Caco-2 (cell line): ENCODE measurements around the gene CTNND2. TPM values are rescaled to one million over a fixed set of nuclear protein-coding genes. Genes with fewer than 3 reads are reported as not detected.
"Not testable (repeated sequence)": the region's sequence is repeated elsewhere in the genome, so short reads cannot be mapped to it uniquely, and the experiment has no call there.

ENCODE experiments used
- BruUV-seq: library from RNA; stranded (reverse); fragments of 400-500 nt; replicated peaks from 2 replicates; lab custom pipeline; 2021; lab: Mats Ljungman, UMichigan
- CTCF ChIA-PET: fragments of 300-600 bp; sonication (Branson Sonifier 250); formaldehyde crosslinking; loops from one replicate; lab custom pipeline; 2022; ENCODE audit warnings: antibody characterized with exemption; lab: Charles Lee
- POLR2A ChIA-PET: fragments of 300-600 bp; sonication (Branson Sonifier 250); formaldehyde crosslinking; loops from one replicate; lab custom pipeline; 2022; ENCODE audit warnings: antibody characterized with exemption; lab: Charles Lee
- DNase-seq, 2 experiments: peaks; one replicate each; pipeline versions ENCODE4 v3.0.0 to v3.0.0-alpha.2; 2020 to 2022
- H3K27me3 ChIP-seq: replicated peaks from 2 replicates; pipeline ENCODE4 v1.6.0; 2011; ENCODE audit warnings: low read length; ENCODE audit not compliant: control insufficient read depth, insufficient read depth
- H3K36me3 ChIP-seq: 2 replicates; pipeline ENCODE4 v1.5.1; 2011; ENCODE audit warnings: low read length; ENCODE audit not compliant: control insufficient read depth, insufficient read depth
- H3K4me1 ChIP-seq: fragments of 250-450 bp; sonication (Bioruptor Pico); 2 replicates; pipeline ENCODE4 v1.5.1; 2020; ENCODE audit warnings: mild to moderate bottlenecking
- H3K4me3 ChIP-seq: 2 replicates; pipeline ENCODE4 v1.5.1; 2011; ENCODE audit warnings: low read depth, mild to moderate bottlenecking, control low read depth, low read length
- H3K9me3 ChIP-seq: fragments of 250-450 bp; sonication (Bioruptor Pico); 2 replicates; pipeline ENCODE4 v1.5.1; 2020; ENCODE audit warnings: mild to moderate bottlenecking, moderate library complexity
- H3K27ac Mint-ChIP-seq: one replicate; pipeline ENCODE4 v1.8.0; 2022; ENCODE audit warnings: mixed read lengths; ENCODE audit not compliant: unreplicated experiment
- H3K27me3 Mint-ChIP-seq: one replicate; pipeline ENCODE4 v1.8.0; 2022; ENCODE audit warnings: mixed read lengths; ENCODE audit not compliant: insufficient read depth, unreplicated experiment
- H3K36me3 Mint-ChIP-seq: one replicate; pipeline ENCODE4 v1.8.0; 2022; ENCODE audit warnings: mild to moderate bottlenecking, mixed read lengths; ENCODE audit not compliant: insufficient read depth, unreplicated experiment
- H3K4me1 Mint-ChIP-seq: one replicate; pipeline ENCODE4 v1.8.0; 2022; ENCODE audit warnings: low read depth, mixed read lengths; ENCODE audit not compliant: unreplicated experiment
- H3K4me3 Mint-ChIP-seq: one replicate; pipeline ENCODE4 v1.8.0; 2022; ENCODE audit warnings: mild to moderate bottlenecking, moderate library complexity, mixed read lengths; ENCODE audit not compliant: unreplicated experiment
- H3K9me3 Mint-ChIP-seq: one replicate; pipeline ENCODE4 v1.8.0; 2022; ENCODE audit warnings: mixed read lengths; ENCODE audit not compliant: unreplicated experiment
- intact Hi-C: fragments of 100-400 bp; cut with micrococcal nuclease; formaldehyde crosslinking; loops from one replicate; pipeline ENCODE4 v1.10.0; 2022; ENCODE audit not compliant: unreplicated experiment
- total RNA-seq: library from RNA; stranded (reverse); gene quantifications from 2 replicates; pipeline ENCODE4 v1.2.3, GENCODE V29; 2022
- TF ChIP-seq, protein P1 (sequence below), 2 experiments: fragments of 200-600 bp in 1 of 2; IDR thresholded peaks; 1 replicate in 1 of 2; 2 replicates in 1 of 2; pipeline versions ENCODE4 v1.5.1 to v1.8.0; 2011 to 2022; ENCODE audit warnings: antibody characterized with exemption in 1 of 2, control low read depth in 1 of 2, inconsistent platforms in 1 of 2, low read depth in 1 of 2, low read length in 1 of 2, mild to moderate bottlenecking in 1 of 2, moderate library complexity in 1 of 2; ENCODE audit not compliant: insufficient read depth in 1 of 2, severe bottlenecking in 1 of 2, unreplicated experiment in 1 of 2

Gene CTNND2
- total RNA-seq, 1 experiment from 2014 or later = 0.32 TPM

DNA sequence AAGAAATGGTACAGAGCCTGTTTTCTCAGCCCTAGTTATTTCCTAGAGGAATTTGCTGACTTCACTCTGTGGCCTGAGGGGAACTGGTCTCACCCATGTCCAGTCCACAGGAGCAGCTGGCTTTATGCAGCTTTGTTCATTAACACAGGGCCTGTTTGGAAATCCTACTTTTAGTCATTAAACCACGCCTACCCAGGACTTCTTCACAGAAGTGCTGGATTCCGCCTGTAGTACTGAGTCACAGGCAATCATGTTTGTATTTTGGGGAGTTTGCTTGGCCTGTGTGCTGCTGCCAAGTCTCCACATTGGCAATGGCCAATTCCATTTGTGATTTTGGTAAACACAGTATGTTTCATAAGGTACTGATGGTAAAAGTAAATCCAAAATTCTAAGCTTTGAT is 52.8 kb downstream of the CTNND2 start:
- no TSS peak for BruUV-seq
- H3K4me3 ChIP-seq = no peak overlapping the region
- H3K9me3 Mint-ChIP-seq = no peaks in the 10 kb centered on the region
- no peaks in the 10 kb centered on the region for H3K36me3 ChIP-seq
- H3K36me3 Mint-ChIP-seq = peaks cover 6% of the 10 kb centered on the region
- no peaks in the 10 kb centered on the region for H3K9me3 ChIP-seq
- DNase-seq = peak in 1 of 2 experiments; percentile 39
- H3K27ac Mint-ChIP-seq = no peak overlapping the region
- H3K27me3 Mint-ChIP-seq = peaks cover 9% of the 10 kb centered on the region
- POLR2A ChIA-PET = no interaction called here
- H3K4me1 Mint-ChIP-seq = no peaks in the 10 kb centered on the region
- H3K4me1 ChIP-seq = no peaks in the 10 kb centered on the region
- CTCF ChIA-PET = no interaction called here
- H3K27me3 ChIP-seq = no peaks in the 10 kb centered on the region
- intact Hi-C loops = no loop called here
- TF ChIP-seq, protein P1, sequence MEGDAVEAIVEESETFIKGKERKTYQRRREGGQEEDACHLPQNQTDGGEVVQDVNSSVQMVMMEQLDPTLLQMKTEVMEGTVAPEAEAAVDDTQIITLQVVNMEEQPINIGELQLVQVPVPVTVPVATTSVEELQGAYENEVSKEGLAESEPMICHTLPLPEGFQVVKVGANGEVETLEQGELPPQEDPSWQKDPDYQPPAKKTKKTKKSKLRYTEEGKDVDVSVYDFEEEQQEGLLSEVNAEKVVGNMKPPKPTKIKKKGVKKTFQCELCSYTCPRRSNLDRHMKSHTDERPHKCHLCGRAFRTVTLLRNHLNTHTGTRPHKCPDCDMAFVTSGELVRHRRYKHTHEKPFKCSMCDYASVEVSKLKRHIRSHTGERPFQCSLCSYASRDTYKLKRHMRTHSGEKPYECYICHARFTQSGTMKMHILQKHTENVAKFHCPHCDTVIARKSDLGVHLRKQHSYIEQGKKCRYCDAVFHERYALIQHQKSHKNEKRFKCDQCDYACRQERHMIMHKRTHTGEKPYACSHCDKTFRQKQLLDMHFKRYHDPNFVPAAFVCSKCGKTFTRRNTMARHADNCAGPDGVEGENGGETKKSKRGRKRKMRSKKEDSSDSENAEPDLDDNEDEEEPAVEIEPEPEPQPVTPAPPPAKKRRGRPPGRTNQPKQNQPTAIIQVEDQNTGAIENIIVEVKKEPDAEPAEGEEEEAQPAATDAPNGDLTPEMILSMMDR (IDR thresholded peaks at IDR 0.05; ENCODE audit: insufficient read depth in 1 of 2, low read depth in 1 of 2, low read length in 1 of 2, severe bottlenecking in 1 of 2, unreplicated experiment in 1 of 2) = no peak
- no peak overlapping the region for H3K4me3 Mint-ChIP-seq

DNA sequence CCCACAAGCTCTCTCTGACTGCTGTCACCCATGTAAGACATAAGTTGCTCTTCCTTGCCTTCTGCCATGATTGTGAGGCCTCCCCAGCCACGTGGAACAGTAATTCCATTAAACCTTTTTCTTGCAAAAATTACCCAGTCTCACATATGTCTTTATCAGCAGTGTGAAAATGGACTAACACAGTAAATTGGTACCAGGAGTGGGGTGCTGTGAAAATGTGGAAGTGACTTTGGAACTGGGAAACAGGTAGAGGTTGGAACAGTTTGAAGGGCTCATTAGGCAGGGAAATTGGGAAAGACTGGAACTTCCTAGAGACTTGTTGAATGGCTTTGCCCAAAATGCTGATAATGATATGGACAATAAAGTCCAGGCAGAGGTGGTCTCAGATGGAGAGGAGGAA is 75.7 kb downstream of the CTNND2 start:
- H3K4me1 ChIP-seq, POLR2A ChIA-PET, H3K36me3 ChIP-seq, H3K36me3 Mint-ChIP-seq, DNase-seq, CTCF ChIA-PET, H3K4me3 ChIP-seq, H3K27me3 Mint-ChIP-seq, H3K4me3 Mint-ChIP-seq, BruUV-seq, H3K27ac Mint-ChIP-seq, H3K27me3 ChIP-seq, intact Hi-C loops, H3K4me1 Mint-ChIP-seq: not testable (repeated sequence)
- H3K9me3 Mint-ChIP-seq = peaks cover 21% of the 10 kb centered on the region
- H3K9me3 ChIP-seq = peaks cover 14% of the 10 kb centered on the region

DNA sequence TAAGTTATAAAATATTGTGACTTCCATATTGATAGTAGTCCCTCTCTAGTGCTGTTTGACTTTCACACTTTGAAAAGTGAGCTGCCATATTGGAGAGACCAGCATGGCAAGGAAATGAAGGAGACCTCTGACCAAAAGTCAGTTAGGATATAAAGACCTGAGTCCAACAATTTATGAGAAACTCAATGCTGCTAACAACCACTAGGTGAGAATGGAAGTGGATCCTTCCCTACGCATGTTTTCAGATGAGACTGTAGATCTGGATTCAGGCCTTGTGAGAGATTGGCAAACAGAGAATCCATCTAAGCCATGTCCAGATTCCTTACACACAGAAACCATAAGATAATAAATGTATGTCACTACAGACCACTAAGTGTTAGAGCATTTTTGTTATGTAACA is 81.6 kb downstream of the CTNND2 start:
- H3K4me1 ChIP-seq = no peaks in the 10 kb centered on the region
- no peak overlapping the region for H3K4me3 ChIP-seq
- Mint-ChIP-seq H3K4me1 (no peaks in the 10 kb centered on the region), H3K9me3 (peaks cover 11% of the 10 kb centered on the region), H3K4me3 (no peak overlapping the region), H3K36me3 (peaks cover under 1% of the 10 kb centered on the region), H3K27me3 (no peaks in the 10 kb centered on the region), H3K27ac (no peak overlapping the region)
- BruUV-seq = no TSS peak
- ChIA-PET POLR2A (no interaction called here), CTCF (no interaction called here)
- TF ChIP-seq, protein P1 (IDR thresholded peaks at IDR 0.05; ENCODE audit: insufficient read depth in 1 of 2, low read depth in 1 of 2, low read length in 1 of 2, severe bottlenecking in 1 of 2, unreplicated experiment in 1 of 2) = peak in 1 of 2 experiments; percentile 7
- intact Hi-C loops = no loop called here
- DNase-seq = no peak
- H3K36me3 ChIP-seq = no peaks in the 10 kb centered on the region
- H3K9me3 ChIP-seq = peaks cover 3% of the 10 kb centered on the region; the same call in 1 of the 2 replicates
- no peaks in the 10 kb centered on the region for H3K27me3 ChIP-seq

DNA sequence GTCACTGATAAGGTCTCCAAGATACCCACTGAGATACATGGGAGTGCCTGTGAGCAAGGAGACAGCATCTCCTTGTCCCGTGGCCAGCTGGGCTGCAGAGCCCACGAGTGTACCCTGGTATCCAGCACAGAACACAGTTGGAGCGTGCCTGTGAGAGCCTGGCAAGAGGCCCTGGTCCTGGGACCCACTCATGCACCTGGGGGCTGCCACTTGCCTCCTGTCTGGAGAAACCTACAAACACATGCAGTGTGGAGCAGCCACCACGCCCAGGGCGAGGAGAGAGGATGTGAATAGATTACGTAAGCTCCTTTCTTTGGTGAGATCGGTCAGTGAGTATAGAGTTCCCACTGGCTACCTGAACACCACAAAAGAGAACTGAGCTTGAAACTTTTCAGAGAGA is 88.3 kb downstream of the CTNND2 start:
- H3K4me1 ChIP-seq = no peaks in the 10 kb centered on the region
- no peak for DNase-seq
- no peaks in the 10 kb centered on the region for H3K36me3 ChIP-seq
- Mint-ChIP-seq H3K27ac (no peak overlapping the region), H3K4me1 (no peaks in the 10 kb centered on the region), H3K27me3 (peaks cover 7% of the 10 kb centered on the region), H3K9me3 (no peaks in the 10 kb centered on the region), H3K36me3 (peaks cover 6% of the 10 kb centered on the region), H3K4me3 (no peak overlapping the region)
- no peaks in the 10 kb centered on the region for H3K9me3 ChIP-seq
- TF ChIP-seq, protein P1 (IDR thresholded peaks at IDR 0.05; ENCODE audit: insufficient read depth in 1 of 2, low read depth in 1 of 2, low read length in 1 of 2, severe bottlenecking in 1 of 2, unreplicated experiment in 1 of 2) = no peak
- H3K27me3 ChIP-seq = no peaks in the 10 kb centered on the region
- H3K4me3 ChIP-seq = no peak overlapping the region
- intact Hi-C loops = no loop called here
- no TSS peak for BruUV-seq
- ChIA-PET POLR2A (no interaction called here), CTCF (no interaction called here)
